H1 (cell line): Measurements from ENCODE around the gene MVK. TPM values are rescaled to one million over a fixed set of nuclear protein-coding genes. Genes with fewer than 3 reads are reported as not detected.

Source experiments
- CTCF ChIA-PET: fragments of 300-600 bp; sonication (Branson Sonifier 250); formaldehyde crosslinking; loops from one replicate; lab custom pipeline; 2021; ENCODE audit not compliant: partially characterized antibody; lab: Charles Lee
- POLR2A ChIA-PET: fragments of 300-600 bp; sonication (Branson Sonifier 250); formaldehyde crosslinking; loops from one replicate; lab custom pipeline; 2021; ENCODE audit warnings: inconsistent platforms; ENCODE audit not compliant: partially characterized antibody; lab: Charles Lee
- DNase-seq, 2 experiments: peaks; one replicate each; pipeline versions ENCODE4 v3.0.0 to v3.0.0-alpha.2; 2010 to 2022; ENCODE audit warnings: low spot score in 2 of 2, low read depth in 1 of 2, mixed read lengths in 1 of 2
- FAIRE-seq: peaks from 2 replicates; lab custom pipeline; 2011; peaks lifted over from hg19 to GRCh38; lab: Jason Lieb, UNC
- H2AFZ ChIP-seq: 2 replicates; pipeline ENCODE4 v1.8.1; 2012; ENCODE audit warnings: low read length, inconsistent platforms
- H2AK5ac ChIP-seq: 2 replicates; pipeline ENCODE4 v1.6.1; 2013; ENCODE audit warnings: low read depth, low read length
- H2BK120ac ChIP-seq: replicated peaks from 2 replicates; pipeline ENCODE3; 2013; ENCODE audit warnings: low read depth, low read length, inconsistent platforms
- H2BK12ac ChIP-seq: 2 replicates; pipeline ENCODE4 v1.6.1; 2013; ENCODE audit warnings: low read depth, low read length
- H2BK15ac ChIP-seq: 2 replicates; pipeline ENCODE4 v1.6.1; 2013; ENCODE audit warnings: low read length
- H2BK20ac ChIP-seq: 2 replicates; pipeline ENCODE4 v1.6.1; 2013; ENCODE audit warnings: low read length
- H2BK5ac ChIP-seq: 2 replicates; pipeline ENCODE4 v1.6.1; 2013; ENCODE audit warnings: low read depth, low read length
- H3K14ac ChIP-seq: 2 replicates; pipeline ENCODE4 v1.6.1; 2013; ENCODE audit warnings: inconsistent platforms; ENCODE audit not compliant: insufficient read length
- H3K18ac ChIP-seq: 2 replicates; pipeline ENCODE4 v1.6.1; 2013; ENCODE audit warnings: low read length; ENCODE audit errors: extremely low read depth
- H3K23ac ChIP-seq: 2 replicates; pipeline ENCODE4 v1.6.1; 2013; ENCODE audit warnings: inconsistent platforms; ENCODE audit not compliant: insufficient read length
- H3K23me2 ChIP-seq: 2 replicates; pipeline ENCODE4 v1.6.1; 2013; ENCODE audit warnings: low read depth, low read length
- H3K27ac ChIP-seq: 2 replicates; pipeline ENCODE4 v1.6.1; 2011; ENCODE audit warnings: low read depth, low read length, inconsistent platforms
- H3K27me3 ChIP-seq, 4 experiments: replicated peaks in 1 of 4; 1 replicate in 1 of 4; 2 replicates in 3 of 4; pipeline versions ENCODE4 v1.6.1 to v1.8.1; 2011 to 2013; ENCODE audit warnings: low read length in 3 of 4, mild to moderate bottlenecking in 3 of 4, inconsistent platforms in 2 of 4, mixed read lengths in 2 of 4, moderate library complexity in 1 of 4; ENCODE audit not compliant: control insufficient read depth in 3 of 4, insufficient read depth in 3 of 4; ENCODE audit errors: extremely low read depth in 1 of 4
- H3K36me3 ChIP-seq, 4 experiments: 2 replicates each; pipeline versions ENCODE4 v1.6.1 to v1.8.1; 2011 to 2013; ENCODE audit warnings: mild to moderate bottlenecking in 4 of 4, low read length in 3 of 4, moderate library complexity in 2 of 4, control low read depth in 1 of 4, inconsistent platforms in 1 of 4; ENCODE audit not compliant: insufficient read depth in 4 of 4, control insufficient read depth in 2 of 4
- H3K4ac ChIP-seq: replicated peaks from 2 replicates; pipeline ENCODE3; 2013; ENCODE audit warnings: low read length, low read depth, mixed read lengths, inconsistent platforms; ENCODE audit not compliant: insufficient read length
- H3K4me1 ChIP-seq, 4 experiments: replicated peaks in 1 of 4; 1 replicate in 1 of 4; 2 replicates in 3 of 4; pipeline versions ENCODE4 v1.6.1 to v1.8.1; 2011 to 2013; ENCODE audit warnings: low read length in 3 of 4, inconsistent platforms in 2 of 4, mixed read lengths in 1 of 4; ENCODE audit not compliant: insufficient read depth in 4 of 4, control insufficient read depth in 3 of 4
- H3K4me2 ChIP-seq, 2 experiments: 2 replicates each; pipeline versions ENCODE4 v1.6.1 to v1.8.1; 2011 to 2013; ENCODE audit warnings: low read depth in 2 of 2, low read length in 2 of 2, control low read depth in 1 of 2, inconsistent platforms in 1 of 2, mild to moderate bottlenecking in 1 of 2; ENCODE audit not compliant: insufficient read depth in 1 of 2
- H3K4me3 ChIP-seq, 4 experiments: fragments of 200-600, 300-600 bp in 1 of 4; sonication (generic), shearing (Covaris generic), sonication (Bioruptor Twin) in 1 of 4; 2 replicates each; pipeline versions ENCODE4 v1.5.1 to v1.8.1; 2011 to 2016; ENCODE audit warnings: low read length in 4 of 4, low read depth in 3 of 4, control low read depth in 2 of 4, inconsistent platforms in 2 of 4, mild to moderate bottlenecking in 2 of 4, mixed read lengths in 1 of 4, moderate library complexity in 1 of 4; ENCODE audit not compliant: insufficient read depth in 2 of 4; ENCODE audit errors: extremely low read depth in 1 of 4
- H3K56ac ChIP-seq: replicated peaks from 2 replicates; pipeline ENCODE3; 2013; ENCODE audit warnings: low read depth, mild to moderate bottlenecking, mixed read lengths, low read length, inconsistent platforms; ENCODE audit not compliant: insufficient read length
- H3K79me1 ChIP-seq: 2 replicates; pipeline ENCODE4 v1.6.1; 2013; ENCODE audit warnings: low read depth, low read length, control low read depth
- H3K79me2 ChIP-seq, 2 experiments: 2 replicates each; pipeline versions ENCODE4 v1.6.1 to v1.8.1; 2012 to 2013; ENCODE audit warnings: low read length in 2 of 2, mild to moderate bottlenecking in 2 of 2, inconsistent platforms in 1 of 2; ENCODE audit not compliant: insufficient read depth in 2 of 2, control insufficient read depth in 1 of 2
- H3K9ac ChIP-seq, 4 experiments: replicated peaks in 1 of 4; 1 replicate in 1 of 4; 2 replicates in 3 of 4; pipeline versions ENCODE4 v1.6.1 to v1.8.1; 2011 to 2013; ENCODE audit warnings: low read depth in 3 of 4, low read length in 3 of 4, control low read depth in 2 of 4, mild to moderate bottlenecking in 2 of 4, moderate library complexity in 2 of 4, inconsistent platforms in 1 of 4; ENCODE audit errors: extremely low read depth in 1 of 4
- H3K9me3 ChIP-seq, 2 experiments: 2 replicates each; pipeline versions ENCODE4 v1.6.1 to v1.8.1; 2012 to 2013; ENCODE audit warnings: mild to moderate bottlenecking in 2 of 2, moderate library complexity in 2 of 2, control low read depth in 1 of 2, inconsistent platforms in 1 of 2, low read depth in 1 of 2, low read length in 1 of 2, mixed read lengths in 1 of 2; ENCODE audit not compliant: insufficient read depth in 2 of 2
- H4K20me1 ChIP-seq, 2 experiments: replicated peaks in 1 of 2; 2 replicates each; pipeline versions ENCODE3 to v1.8.1; 2011 to 2013; ENCODE audit warnings: inconsistent platforms in 2 of 2, low read length in 2 of 2, mild to moderate bottlenecking in 1 of 2; ENCODE audit not compliant: insufficient read depth in 2 of 2, control insufficient read depth in 1 of 2
- H4K5ac ChIP-seq: 2 replicates; pipeline ENCODE4 v1.6.1; 2013; ENCODE audit warnings: low read length, low read depth, mixed read lengths, inconsistent platforms; ENCODE audit not compliant: insufficient read length
- H4K8ac ChIP-seq: 2 replicates; pipeline ENCODE4 v1.8.0; 2013; ENCODE audit warnings: mild to moderate bottlenecking, moderate library complexity, low read length, inconsistent platforms; ENCODE audit not compliant: insufficient read depth; ENCODE audit errors: extremely low read depth
- H4K91ac ChIP-seq: replicated peaks from 2 replicates; pipeline ENCODE3; 2013; ENCODE audit warnings: low read length, mixed read lengths, inconsistent platforms; ENCODE audit not compliant: insufficient read length
- POLR2A ChIP-seq, 2 experiments: IDR thresholded peaks; 1 replicate in 1 of 2; 2 replicates in 1 of 2; pipeline ENCODE4 v1.6.1; 2011; ENCODE audit warnings: low read depth in 2 of 2, low read length in 2 of 2, mild to moderate bottlenecking in 2 of 2; ENCODE audit errors: control extremely low read depth in 1 of 2
- RAD21 ChIP-seq, 2 experiments: IDR thresholded peaks in 1 of 2; conservative IDR thresholded peaks in 1 of 2; 2 replicates each; pipeline ENCODE4 v1.6.1; 2011; ENCODE audit warnings: low read depth in 2 of 2, low read length in 2 of 2, improper control_type of control experiment in 1 of 2, inconsistent platforms in 1 of 2, mild to moderate bottlenecking in 1 of 2, moderate library complexity in 1 of 2
- WGBS, 2 experiments: shearing (Covaris generic) in 1 of 2; methylation state at CpG; one replicate each; pipeline versions ENCODE4 v1.1.6 to v1.1.7; 2013 to 2015; ENCODE audit warnings: low lambda C conversion rate in 2 of 2, mixed read lengths in 2 of 2, inconsistent platforms in 1 of 2, low coverage in 1 of 2, missing lambda C conversion rate in 1 of 2; ENCODE audit not compliant: insufficient replicate concordance in 2 of 2, insufficient coverage in 1 of 2, insufficient read length in 1 of 2; ENCODE audit errors: extremely low coverage in 1 of 2, missing lambda C conversion rate in 1 of 2; 5-methylcytosine and 5-hydroxymethylcytosine counted together
- polyA plus RNA-seq, 7 experiments: library from polyadenylated mRNA; depleted of rRNA in 3 of 7; stranded (reverse) in 5 of 7; unstranded in 2 of 7; fragments of >200 nt in 5 of 7; fragments of 200-250 nt in 2 of 7; gene quantifications; 1 replicate in 5 of 7; 2 replicates in 1 of 7; 4 replicates in 1 of 7; pipeline versions ENCODE4 v1.2.1 to v1.2.3, GENCODE V29; 2011 to 2013; ENCODE audit warnings: missing spikeins in 2 of 7, mixed read lengths in 2 of 7
- total RNA-seq: library from RNA; stranded (reverse); fragmentation: NEBNext Ultra II Directional; extraction: Animal tissue kit (Norgen Biotek cat#: 25700); gene quantifications from 2 replicates; pipeline ENCODE4 v1.2.1, GENCODE V29; 2021
- TF ChIP-seq, protein P1 (sequence below): IDR thresholded peaks from 2 replicates; pipeline ENCODE4 v1.6.1; 2012; ENCODE audit warnings: inconsistent platforms

MVK gene
- total and polyA plus RNA-seq, 2 of the 8 experiments (the other 6 are each of a cell fraction or from before 2014, with no cell fraction given): 15.7 to 20.9 TPM

DNA sequence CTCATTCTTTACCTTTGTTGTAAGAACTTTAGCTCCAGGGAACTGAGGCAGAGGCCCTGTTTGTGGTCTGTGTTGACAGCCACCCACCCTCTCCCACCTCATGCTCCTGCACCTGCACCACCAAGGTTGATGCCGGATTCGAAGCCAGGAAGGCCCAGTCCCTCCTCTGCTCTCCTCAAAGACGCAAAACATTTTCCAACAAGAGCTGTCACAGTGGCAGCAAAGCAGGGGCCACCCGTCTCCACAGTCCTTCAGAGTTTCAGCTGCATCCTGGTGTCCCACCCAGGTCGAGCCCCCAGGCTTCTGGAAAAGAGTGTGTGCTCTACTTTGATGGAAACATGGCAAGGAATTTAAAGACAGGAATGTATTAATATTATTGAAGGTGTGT, 37.7 kb upstream of the MVK start:
- no peak overlapping the region for H2AK5ac ChIP-seq
- H2BK15ac ChIP-seq: no peak overlapping the region
- H2BK5ac ChIP-seq: no peak overlapping the region
- no peaks in the 10 kb centered on the region for H3K23me2 ChIP-seq
- no peak overlapping the region for H4K5ac ChIP-seq
- H3K4me2 ChIP-seq: no peak overlapping the region
- H2BK120ac ChIP-seq: no peak overlapping the region
- POLR2A ChIA-PET: no interaction called here
- FAIRE-seq (no peak), DNase-seq (no peak)
- no peaks in the 10 kb centered on the region for H4K20me1 ChIP-seq
- H3K4me1 ChIP-seq: no peaks in the 10 kb centered on the region
- CTCF ChIA-PET: interaction anchor here (0.6 to 1.2 kb wide), 4 partner anchors 15 to 19 kb away, joined by 3 to 4 read pairs (median 3); no protein-coding TSS in a partner anchor
- no peak overlapping the region for H3K4me3 ChIP-seq
- no peak overlapping the region for H2AFZ ChIP-seq
- no peaks in the 10 kb centered on the region for H3K27me3 ChIP-seq
- H3K27ac ChIP-seq: no peak overlapping the region
- no peak overlapping the region for H3K18ac ChIP-seq
- H4K8ac ChIP-seq: no peak overlapping the region
- 83% methylated on average over 5 of the region's 5 CpGs; no CpG with 5 or more reads in 1 of the 2 experiments for WGBS, 2 experiments
- no peak overlapping the region for H3K4ac ChIP-seq
- no peak overlapping the region for H3K9ac ChIP-seq
- H3K79me2 ChIP-seq: no peaks in the 10 kb centered on the region
- peaks cover 0 to 3% (median 0%) of the 10 kb centered on the region in 4 experiments; a peak in 1 of 8 replicates for H3K36me3 ChIP-seq
- H3K14ac ChIP-seq: no peak overlapping the region
- no peak overlapping the region for H3K23ac ChIP-seq
- H3K79me1 ChIP-seq: no peaks in the 10 kb centered on the region
- no peak overlapping the region for H4K91ac ChIP-seq
- H2BK12ac ChIP-seq: no peak overlapping the region
- no peak overlapping the region for H3K56ac ChIP-seq
- no peaks in the 10 kb centered on the region for H3K9me3 ChIP-seq
- TF ChIP-seq, protein P1, sequence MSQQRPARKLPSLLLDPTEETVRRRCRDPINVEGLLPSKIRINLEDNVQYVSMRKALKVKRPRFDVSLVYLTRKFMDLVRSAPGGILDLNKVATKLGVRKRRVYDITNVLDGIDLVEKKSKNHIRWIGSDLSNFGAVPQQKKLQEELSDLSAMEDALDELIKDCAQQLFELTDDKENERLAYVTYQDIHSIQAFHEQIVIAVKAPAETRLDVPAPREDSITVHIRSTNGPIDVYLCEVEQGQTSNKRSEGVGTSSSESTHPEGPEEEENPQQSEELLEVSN: no peak
- TF ChIP-seq RAD21 (IDR thresholded peaks at IDR 0.05 in 1 of 2, conservative IDR thresholded peaks at IDR 0.05 in 1 of 2; ENCODE audit: low read depth in 2 of 2, low read length in 2 of 2) (no peak), POLR2A (IDR thresholded peaks at IDR 0.05; ENCODE audit: control extremely low read depth in 1 of 2, low read depth in 2 of 2, low read length in 2 of 2) (no peak)
- no peak overlapping the region for H2BK20ac ChIP-seq
